GM19025 (cell line): ENCODE results near the gene MOV10.
"Not testable (repeated sequence)": the region's sequence is repeated elsewhere in the genome, so short reads cannot be mapped to it uniquely, and the experiment has no call there.

Experiments
- ATAC-seq: cut with Tn5 transposase; IDR thresholded peaks from one replicate; pipeline ENCODE4 v1.9.1; 2021; ENCODE audit warnings: mild to moderate bottlenecking, low read depth, moderate library complexity; ENCODE audit not compliant: unreplicated experiment

MOV10 gene

GRCh38 chr1:112728306-112728971, 54.0 kb downstream of the MOV10 start:
- ATAC-seq = not testable (repeated sequence)

GRCh38 chr1:112729011-112729410, 54.6 kb downstream of the MOV10 start:
- not testable (repeated sequence) for ATAC-seq

GRCh38 chr1:112729909-112730308, 55.5 kb downstream of the MOV10 start:
- ATAC-seq = no peak

GRCh38 chr1:112731451-112731850, 57.0 kb downstream of the MOV10 start:
- no peak for ATAC-seq

- ATAC-seq = no peak
Observed at GRCh38 chr1:112735752-112736151, 61.3 kb downstream of the MOV10 start.

- ATAC-seq = no peak
Observed at GRCh38 chr1:112737573-112737972, 63.1 kb downstream of the MOV10 start.

GRCh38 chr1:112743174-112744008, 68.9 kb downstream of the MOV10 start:
- no peak for ATAC-seq

- no peak for ATAC-seq
Observed at GRCh38 chr1:112744009-112744578, 69.6 kb downstream of the MOV10 start.

- ATAC-seq = no peak
Observed at GRCh38 chr1:112748396-112748795, 73.9 kb downstream of the MOV10 start.
